GM18870 (cell line): ENCODE results near the gene PPME1.
A peak's percentile ranks its signal among the peaks of the same experiment; 100 is the strongest.
"Not testable (repeated sequence)": the region's sequence is repeated elsewhere in the genome, so short reads cannot be mapped to it uniquely, and the experiment has no call there.

Experiments used
- ATAC-seq: cut with Tn5 transposase; IDR thresholded peaks from one replicate; pipeline ENCODE4 v1.9.1; 2021; ENCODE audit warnings: moderate library complexity; ENCODE audit not compliant: unreplicated experiment

The PPME1 gene, protein sequence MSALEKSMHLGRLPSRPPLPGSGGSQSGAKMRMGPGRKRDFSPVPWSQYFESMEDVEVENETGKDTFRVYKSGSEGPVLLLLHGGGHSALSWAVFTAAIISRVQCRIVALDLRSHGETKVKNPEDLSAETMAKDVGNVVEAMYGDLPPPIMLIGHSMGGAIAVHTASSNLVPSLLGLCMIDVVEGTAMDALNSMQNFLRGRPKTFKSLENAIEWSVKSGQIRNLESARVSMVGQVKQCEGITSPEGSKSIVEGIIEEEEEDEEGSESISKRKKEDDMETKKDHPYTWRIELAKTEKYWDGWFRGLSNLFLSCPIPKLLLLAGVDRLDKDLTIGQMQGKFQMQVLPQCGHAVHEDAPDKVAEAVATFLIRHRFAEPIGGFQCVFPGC

DNA sequence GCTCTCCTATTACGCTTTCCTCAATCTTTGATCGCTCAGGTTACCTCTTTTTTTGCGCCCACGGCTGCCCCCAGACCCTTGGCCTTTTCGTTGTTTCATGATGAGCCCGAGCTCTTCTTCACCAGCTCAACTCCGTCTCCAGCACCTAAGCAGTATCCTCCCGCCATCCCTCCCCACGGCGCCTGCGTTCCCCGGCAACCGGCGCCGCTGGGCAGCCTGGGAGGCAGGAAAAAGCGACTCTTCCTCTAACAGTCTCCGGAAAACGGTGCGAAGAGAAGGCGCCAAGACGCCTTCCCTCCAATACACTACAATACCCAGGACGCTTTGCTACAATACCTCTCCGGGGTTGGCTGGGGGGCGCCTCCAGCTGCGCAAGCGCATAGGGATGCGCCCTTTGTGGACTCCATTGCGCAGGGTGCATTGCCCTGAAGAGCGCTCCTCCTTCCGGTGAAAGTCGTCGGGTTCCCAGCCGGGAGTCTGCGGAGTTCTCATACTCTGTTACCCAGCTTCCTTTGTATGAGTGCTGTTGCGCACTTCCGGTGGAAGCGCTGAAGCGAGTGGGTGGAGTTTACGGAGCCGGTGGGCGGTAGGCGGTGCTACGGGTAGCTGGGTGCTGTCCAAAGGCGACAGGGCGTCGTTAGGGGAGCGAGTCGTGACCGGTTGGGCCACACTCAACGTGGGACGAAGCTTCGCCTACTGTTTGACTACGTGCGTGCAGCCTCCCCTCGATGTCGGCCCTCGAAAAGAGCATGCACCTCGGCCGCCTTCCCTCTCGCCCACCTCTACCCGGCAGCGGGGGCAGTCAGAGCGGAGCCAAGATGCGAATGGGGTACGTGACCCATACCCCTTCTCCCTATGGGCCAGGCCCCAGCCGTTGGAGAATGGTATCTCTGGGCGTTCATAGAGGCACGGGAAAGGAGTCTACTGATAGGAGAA is at the start of gene PPME1, which contains the start of gene C2CD3:
PPME1 (plus strand) TSS at position 596 of the 936 bp plus-strand sequence; CDS start at position 729, 133 bp downstream.
C2CD3 (minus strand) TSS at position 309 of the 936 bp plus-strand sequence; CDS start at position 99, 210 bp downstream.
- peak; percentile 96 for ATAC-seq

DNA sequence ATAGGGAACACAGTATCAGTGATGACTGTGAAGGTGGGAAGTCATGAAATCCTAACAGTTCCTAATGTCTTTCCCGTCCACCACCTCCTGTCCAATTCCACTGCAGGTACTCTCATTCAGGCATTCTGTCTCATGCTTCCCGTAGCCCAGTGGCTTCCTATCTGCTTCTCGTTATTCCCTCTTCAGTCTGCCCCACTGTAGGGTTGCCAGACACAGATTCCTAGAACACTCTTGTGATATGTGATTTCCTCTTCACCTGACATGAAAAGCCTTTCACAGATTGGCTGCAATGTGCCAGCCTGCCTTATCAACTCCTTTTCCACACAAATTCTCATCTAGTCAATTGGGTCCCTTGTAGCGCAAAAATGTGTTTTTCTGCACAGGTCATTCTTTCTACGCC is 49.3 kb upstream of the PPME1 start:
- ATAC-seq: no peak

DNA sequence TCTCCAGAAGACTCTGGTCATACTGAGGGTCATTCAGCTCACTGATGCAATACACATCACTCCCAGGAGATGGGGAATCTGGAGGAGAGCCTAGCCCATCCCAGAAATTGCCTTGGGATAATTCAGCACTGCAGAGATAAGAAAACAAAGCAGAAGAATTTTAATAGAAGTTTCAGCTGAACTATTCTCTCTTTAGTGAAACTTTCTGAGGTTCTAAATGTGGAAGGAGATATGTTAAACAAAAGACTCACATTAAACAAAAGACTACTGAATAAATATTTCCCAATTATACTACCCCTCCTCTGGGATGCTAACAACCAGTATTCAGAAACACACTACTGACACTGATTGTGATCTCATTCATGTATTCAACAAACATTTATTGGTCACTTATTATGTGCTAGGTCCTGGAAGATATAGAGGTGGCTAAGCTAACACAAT is 48.1 kb upstream of the PPME1 start:
- no peak for ATAC-seq

- not testable (repeated sequence) for ATAC-seq
Measured at GRCh38 chr11:74129121-74129520, 42.0 kb upstream of the PPME1 start.

DNA sequence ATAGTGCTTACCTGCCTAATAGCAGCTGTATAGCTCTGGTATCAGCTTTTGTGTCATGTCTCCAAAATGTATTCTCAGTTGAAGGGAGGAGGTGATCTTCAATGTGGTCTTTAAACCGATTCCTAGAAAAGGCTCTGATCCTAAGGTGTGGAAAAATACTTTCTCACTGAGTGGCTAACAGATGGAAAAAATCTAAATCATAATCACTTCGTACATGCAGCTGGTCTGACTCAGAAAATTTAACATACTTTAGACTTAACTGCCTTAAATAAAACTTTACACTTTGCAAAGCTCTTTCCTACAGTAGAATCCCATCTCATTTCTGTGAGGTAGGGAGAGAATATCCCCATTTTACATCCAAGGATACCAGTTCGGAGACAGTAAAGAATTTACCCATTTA is 38.3 kb upstream of the PPME1 start:
- no peak for ATAC-seq

DNA sequence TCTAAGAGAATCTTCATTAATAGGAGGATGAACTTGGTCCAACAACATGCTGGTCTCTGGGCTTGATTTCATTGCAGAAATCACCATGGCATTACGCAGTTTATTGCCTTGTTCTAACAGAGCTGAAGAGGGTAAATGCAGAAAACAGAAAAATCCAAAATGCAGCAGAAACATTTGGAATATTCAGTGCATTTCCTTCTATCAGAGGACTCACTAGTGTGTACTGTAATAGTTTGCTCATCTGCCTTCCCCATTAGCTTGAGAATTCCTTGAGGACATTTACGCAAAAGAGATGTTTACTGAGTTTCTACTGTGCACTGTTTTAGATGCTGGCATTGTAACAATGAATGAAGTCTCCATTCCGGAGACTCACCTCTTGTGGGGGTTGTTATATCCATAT is 37.7 kb upstream of the PPME1 start:
- ATAC-seq: no peak

GRCh38 chr11:74134661-74135060 is 36.4 kb upstream of the PPME1 start:
- ATAC-seq: no peak

DNA sequence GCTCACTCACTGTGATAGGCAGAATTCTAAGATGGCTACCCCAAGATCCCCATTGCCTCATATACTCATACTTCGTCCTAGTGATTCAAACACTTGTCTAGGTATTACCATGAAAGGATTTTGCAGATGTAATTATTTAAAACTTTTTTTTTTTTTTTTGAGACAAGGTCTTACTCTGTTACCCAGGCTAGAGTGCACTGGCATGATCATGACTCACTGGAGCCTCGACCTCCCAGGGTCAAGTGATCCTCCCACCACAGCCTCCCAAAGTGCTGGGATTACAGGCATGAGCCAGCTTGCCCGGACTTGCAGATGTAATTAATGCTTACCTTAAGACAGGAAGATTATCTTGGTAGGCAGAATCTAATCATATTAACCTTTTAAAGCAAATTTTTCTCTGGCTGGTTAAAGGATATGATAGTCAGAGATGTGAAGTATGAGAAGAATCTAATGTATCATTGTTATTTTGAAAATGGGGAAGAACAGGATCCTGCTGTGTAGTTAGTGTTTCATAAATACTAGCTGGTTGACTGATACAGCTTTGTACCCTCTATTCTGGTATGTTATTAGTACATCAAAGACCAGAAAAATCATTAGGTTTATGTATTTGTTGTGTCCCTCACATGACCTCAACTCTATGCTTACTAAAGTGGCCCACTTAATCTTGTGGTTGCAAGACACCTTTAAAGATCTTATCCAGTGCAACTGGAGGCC is 35.8 kb upstream of the PPME1 start:
- ATAC-seq: no peak

DNA sequence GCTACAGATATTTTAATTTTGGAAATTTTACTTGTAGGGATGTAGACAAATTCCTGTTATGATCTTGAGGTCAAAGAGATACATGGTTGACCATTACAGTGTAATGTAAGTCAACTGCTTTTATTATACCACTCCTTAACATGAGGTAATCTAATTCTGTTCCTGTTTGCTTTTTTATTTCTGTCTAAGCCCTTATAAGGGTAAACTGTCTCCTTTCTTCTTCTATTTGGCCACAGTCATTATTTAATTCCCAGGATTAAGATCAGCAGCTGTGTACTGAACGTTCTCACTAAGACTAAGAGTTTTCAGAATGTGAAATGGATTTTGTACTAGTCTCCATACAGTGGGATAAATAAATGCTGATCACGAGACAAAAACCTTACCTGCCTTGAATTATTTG is 33.1 kb upstream of the PPME1 start:
- no peak for ATAC-seq

DNA sequence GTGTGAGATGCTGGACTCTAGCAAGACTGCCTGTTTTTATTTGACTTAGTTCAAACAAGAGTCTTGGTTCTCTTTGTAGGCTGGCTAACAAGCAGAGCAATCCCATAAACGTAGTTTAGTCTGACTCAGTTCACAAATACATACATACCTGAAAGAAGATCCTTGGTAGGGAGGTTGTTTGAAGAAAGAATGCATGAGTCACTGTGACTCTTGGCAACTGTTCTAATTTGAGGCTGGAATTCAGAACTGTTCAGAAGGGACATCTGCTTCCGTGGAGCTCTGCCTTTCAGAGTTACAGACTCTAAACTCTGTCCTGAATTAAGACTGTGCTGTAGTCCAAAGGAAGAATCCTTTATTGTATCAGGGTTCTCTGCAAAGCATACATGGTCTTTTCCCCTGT is 32.5 kb upstream of the PPME1 start:
- no peak for ATAC-seq

- ATAC-seq: no peak
Measured at GRCh38 chr11:74139151-74139918, 31.8 kb upstream of the PPME1 start.

DNA sequence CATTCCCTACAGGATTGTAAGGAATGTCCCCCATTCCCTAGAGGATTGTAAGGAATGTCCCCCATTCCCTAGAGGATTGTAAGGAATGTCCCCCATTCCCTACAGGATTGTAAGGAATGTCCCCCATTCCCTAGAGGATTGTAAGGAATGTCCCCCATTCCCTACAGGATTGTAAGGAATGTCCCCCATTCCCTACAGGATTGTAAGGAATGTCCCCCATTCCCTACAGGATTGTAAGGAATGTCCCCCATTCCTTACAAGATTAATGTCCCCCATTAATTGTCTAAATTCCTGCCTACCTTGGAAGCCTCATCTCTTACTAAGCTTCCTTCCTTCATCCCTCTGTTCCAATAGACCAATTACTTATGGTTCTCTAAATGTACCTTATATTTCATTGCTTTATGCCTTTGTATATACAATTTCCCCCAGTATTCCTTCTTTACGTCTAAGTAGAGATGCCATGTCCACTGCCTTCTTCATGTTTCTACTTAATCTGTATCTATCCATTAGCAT is 31.1 kb upstream of the PPME1 start:
- not testable (repeated sequence) for ATAC-seq

DNA sequence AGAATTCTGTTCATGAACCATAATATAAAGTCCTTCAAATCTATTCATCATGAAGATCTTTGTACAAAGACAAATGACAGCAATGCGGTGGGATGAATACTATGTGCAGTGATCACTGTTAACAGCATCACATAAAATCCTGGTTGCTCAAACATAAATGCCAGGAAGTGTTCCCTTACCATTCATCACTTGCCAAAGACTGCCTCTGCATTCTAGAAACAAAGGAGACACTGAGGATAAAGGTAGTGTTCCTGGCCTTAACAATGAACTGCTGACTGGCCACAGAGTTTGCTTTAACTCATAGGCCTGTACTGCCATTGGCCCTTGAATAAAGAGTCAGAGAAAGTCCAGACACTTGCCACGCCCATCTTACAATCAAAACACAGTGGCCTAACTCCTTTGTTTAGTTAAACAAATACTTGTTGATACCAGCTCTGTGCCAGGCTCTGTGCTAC is 29.8 kb upstream of the PPME1 start:
- ATAC-seq: no peak

GRCh38 chr11:74141908-74142307 is 29.2 kb upstream of the PPME1 start:
- no peak for ATAC-seq

DNA sequence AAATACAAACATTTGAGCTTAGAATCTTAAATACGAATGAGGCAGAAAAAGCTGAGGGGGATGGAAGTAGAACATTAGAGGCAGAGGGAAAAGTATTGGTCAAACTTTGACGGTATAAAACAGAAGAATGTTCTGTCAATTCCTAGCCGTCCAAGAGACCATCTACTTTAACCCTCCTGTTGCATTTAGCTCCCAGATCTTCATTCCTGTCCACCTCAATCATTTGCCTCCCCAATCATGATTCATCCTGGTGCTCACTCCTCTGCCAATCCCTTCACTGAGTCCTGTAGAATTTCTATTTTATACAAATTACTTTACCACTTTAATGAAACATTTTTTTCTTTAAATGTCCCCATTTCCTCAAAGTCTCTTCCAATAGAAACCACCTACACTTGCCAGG is 28.5 kb upstream of the PPME1 start:
- no peak for ATAC-seq

- no peak for ATAC-seq
Measured at GRCh38 chr11:74144592-74144991, 26.5 kb upstream of the PPME1 start.

DNA sequence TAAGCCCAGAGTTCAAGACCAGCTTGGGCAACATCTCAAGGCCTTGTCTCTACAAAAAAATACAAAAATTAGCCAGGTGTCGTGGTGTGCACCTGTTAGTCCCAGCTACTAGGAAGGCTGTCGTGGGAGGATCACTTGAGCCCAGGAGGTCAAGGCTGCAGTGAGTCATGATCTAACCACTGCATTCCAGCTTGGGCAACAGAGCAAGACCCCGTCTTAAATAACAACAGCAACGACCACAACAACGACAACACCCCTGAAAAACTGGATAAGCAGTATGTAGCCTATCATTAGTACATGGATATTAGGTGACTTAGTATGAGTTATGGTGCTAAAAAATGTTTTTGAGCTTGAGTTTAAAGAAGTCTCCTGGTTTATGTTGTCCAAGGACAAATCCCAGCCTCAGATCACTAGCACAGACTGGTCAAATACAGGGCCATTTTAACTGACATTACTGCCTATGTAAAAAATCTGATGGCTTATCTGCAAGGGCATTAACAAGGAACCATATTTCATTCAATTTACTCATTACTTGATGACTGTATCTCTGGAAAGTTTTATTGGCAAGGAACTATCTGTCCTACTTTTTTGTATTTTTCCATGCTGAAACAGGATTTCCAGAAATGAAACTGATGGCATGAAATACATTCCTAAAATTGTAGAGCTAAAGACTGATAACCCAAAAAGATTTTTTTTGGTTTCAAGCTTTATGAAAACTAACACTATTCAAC is 23.7 kb upstream of the PPME1 start:
- ATAC-seq: no peak

DNA sequence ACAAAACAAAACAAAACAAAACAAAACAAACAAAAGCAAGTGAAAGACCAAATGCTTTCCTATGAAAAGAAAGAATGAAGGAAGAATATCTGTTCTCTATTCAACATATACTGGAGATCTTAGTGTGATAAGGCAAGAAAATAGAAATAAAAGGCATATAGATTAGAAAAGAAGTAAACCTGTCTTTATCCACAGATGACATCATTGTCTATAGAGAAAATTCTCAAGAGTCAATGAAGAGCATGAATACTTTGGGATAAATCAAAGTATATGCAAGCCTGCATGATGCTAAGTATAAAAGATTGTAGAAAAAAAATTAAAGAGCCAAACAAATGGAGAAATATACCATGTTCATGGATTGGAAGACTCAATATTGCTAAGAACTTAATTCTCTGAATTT is 17.9 kb upstream of the PPME1 start:
- ATAC-seq: no peak

DNA sequence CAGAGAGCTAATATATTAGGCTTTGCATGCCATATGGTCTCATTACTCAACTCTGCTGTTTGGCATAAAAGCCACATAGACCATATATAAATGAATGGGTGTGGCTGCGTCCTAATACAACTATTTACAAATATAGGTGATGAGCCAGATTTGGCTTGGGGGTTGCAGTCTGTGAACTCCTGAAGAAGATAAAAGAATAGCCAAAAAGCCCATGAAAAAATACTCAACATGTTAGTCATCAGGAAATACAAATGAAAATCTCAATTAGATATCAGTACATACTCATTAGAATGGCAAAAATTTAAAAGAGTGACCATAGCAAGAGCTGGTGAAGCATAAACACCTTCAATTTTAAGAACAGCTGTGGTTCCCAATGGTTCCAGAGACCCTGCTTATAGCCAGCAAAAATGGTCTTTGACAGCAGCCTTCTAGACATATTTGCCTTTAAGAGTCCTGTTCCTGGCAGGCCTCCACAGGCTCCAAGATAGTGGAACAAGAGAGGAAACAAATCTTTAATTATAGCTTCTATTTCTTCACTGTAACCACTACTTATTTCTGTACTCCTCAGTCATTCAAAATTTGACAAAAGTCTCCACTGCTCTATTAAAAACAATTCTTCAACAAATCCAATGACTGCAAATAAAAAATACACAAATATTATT is 16.3 kb upstream of the PPME1 start:
- ATAC-seq: no peak
